Mesothelial cell of epicardium (in vitro differentiated cells): ENCODE results near the gene TP53BP1. TPM values are rescaled to one million over a fixed set of nuclear protein-coding genes. Genes with fewer than 3 reads are reported as not detected.
"Not testable (repeated sequence)": the region's sequence is repeated elsewhere in the genome, so short reads cannot be mapped to it uniquely, and the experiment has no call there.

Source experiments
- DNase-seq, 2 experiments: peaks; one replicate each; pipeline ENCODE4 v3.0.0; 2021; ENCODE audit warnings: low spot score in 2 of 2; ENCODE audit not compliant: unreplicated experiment in 2 of 2
- H3K27ac Mint-ChIP-seq: 2 replicates; pipeline ENCODE4 v1.8.0; 2021; ENCODE audit warnings: mixed read lengths
- H3K27me3 Mint-ChIP-seq: 2 replicates; pipeline ENCODE4 v1.8.0; 2021; ENCODE audit warnings: low read depth, mixed read lengths
- H3K36me3 Mint-ChIP-seq: 2 replicates; pipeline ENCODE4 v1.8.0; 2021; ENCODE audit warnings: mixed read lengths
- H3K4me1 Mint-ChIP-seq: 2 replicates; pipeline ENCODE4 v1.8.0; 2021; ENCODE audit warnings: mixed read lengths
- H3K4me3 Mint-ChIP-seq: 2 replicates; pipeline ENCODE4 v1.8.0; 2021; ENCODE audit warnings: mild to moderate bottlenecking, moderate library complexity, mixed read lengths
- H3K9me3 Mint-ChIP-seq: 2 replicates; pipeline ENCODE4 v1.8.0; 2021; ENCODE audit warnings: mixed read lengths
- total RNA-seq: library from RNA; stranded (reverse); gene quantifications from 3 replicates; pipeline ENCODE4 v1.2.1, GENCODE V29; 2021
- TF ChIP-seq, protein P1 (sequence below): fragments of 200-600 bp; sonication (generic); IDR thresholded peaks from one replicate; pipeline ENCODE4 v1.5.0; 2021; ENCODE audit warnings: antibody characterized with exemption; ENCODE audit not compliant: unreplicated experiment

The TP53BP1 gene, protein sequence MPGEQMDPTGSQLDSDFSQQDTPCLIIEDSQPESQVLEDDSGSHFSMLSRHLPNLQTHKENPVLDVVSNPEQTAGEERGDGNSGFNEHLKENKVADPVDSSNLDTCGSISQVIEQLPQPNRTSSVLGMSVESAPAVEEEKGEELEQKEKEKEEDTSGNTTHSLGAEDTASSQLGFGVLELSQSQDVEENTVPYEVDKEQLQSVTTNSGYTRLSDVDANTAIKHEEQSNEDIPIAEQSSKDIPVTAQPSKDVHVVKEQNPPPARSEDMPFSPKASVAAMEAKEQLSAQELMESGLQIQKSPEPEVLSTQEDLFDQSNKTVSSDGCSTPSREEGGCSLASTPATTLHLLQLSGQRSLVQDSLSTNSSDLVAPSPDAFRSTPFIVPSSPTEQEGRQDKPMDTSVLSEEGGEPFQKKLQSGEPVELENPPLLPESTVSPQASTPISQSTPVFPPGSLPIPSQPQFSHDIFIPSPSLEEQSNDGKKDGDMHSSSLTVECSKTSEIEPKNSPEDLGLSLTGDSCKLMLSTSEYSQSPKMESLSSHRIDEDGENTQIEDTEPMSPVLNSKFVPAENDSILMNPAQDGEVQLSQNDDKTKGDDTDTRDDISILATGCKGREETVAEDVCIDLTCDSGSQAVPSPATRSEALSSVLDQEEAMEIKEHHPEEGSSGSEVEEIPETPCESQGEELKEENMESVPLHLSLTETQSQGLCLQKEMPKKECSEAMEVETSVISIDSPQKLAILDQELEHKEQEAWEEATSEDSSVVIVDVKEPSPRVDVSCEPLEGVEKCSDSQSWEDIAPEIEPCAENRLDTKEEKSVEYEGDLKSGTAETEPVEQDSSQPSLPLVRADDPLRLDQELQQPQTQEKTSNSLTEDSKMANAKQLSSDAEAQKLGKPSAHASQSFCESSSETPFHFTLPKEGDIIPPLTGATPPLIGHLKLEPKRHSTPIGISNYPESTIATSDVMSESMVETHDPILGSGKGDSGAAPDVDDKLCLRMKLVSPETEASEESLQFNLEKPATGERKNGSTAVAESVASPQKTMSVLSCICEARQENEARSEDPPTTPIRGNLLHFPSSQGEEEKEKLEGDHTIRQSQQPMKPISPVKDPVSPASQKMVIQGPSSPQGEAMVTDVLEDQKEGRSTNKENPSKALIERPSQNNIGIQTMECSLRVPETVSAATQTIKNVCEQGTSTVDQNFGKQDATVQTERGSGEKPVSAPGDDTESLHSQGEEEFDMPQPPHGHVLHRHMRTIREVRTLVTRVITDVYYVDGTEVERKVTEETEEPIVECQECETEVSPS (N-terminal part only)
- 103 to 112 TPM (median 108 TPM) in 3 replicates for total RNA-seq

DNA sequence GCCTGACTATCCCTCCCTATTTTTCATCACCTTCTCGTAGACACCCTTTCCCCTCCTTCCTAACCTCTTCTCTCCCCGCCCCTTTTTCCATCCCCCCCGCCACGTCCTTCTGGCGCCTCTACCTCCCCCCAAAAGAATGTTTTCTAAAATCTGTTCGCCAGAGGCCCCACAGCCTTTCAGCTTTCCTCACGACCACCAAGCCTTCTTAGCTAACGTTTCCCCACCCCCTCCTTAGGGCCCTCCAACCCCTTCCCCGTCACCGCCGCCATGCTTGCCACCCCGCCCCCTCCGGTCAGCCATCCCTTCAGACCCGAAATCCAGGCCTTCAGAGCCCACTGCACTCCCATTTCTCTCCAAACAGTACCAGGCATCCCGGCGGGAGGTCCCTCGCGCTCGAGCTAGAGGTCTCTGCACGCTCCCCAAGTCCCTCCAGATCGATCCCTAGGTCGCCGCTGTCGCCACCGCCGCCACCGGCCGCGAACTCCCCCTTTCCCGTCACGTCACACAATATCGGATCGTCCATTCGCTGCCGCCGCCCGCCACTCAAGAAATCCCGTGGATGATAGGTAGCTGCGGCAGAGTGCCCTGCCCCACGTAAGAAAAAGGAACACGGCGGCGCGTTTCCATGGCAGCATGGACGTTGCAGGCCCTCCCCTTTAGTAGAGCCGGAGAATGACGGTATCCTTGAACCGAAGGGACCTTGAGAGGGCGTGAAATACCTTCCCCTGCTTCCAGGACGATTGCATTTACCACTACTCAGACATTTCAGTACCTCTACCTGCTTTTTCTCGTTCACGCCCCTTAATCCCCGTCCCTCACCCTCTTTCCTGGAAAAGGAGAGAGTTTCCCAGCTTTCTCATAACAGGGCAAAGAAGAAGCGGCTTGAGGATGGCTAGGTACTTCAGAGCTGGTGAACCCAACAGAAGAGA lies at the start of gene TP53BP1:
TSS of gene TP53BP1 (minus strand) at position 484 of the 929 bp plus-strand sequence. CDS start at position 371, 113 bp downstream.
- Mint-ChIP-seq H3K36me3 (peaks cover 21% of the 10 kb centered on the region), H3K4me3 (peak within 1 kb of the TSS; percentile 99), H3K4me1 (peaks cover 24% of the 10 kb centered on the region), H3K27ac (peak within 1 kb of the TSS; percentile 99), H3K9me3 (no peaks in the 10 kb centered on the region), H3K27me3 (no peaks in the 10 kb centered on the region)
- peak; percentile 89 to 96 for DNase-seq
- TF ChIP-seq, protein P1, sequence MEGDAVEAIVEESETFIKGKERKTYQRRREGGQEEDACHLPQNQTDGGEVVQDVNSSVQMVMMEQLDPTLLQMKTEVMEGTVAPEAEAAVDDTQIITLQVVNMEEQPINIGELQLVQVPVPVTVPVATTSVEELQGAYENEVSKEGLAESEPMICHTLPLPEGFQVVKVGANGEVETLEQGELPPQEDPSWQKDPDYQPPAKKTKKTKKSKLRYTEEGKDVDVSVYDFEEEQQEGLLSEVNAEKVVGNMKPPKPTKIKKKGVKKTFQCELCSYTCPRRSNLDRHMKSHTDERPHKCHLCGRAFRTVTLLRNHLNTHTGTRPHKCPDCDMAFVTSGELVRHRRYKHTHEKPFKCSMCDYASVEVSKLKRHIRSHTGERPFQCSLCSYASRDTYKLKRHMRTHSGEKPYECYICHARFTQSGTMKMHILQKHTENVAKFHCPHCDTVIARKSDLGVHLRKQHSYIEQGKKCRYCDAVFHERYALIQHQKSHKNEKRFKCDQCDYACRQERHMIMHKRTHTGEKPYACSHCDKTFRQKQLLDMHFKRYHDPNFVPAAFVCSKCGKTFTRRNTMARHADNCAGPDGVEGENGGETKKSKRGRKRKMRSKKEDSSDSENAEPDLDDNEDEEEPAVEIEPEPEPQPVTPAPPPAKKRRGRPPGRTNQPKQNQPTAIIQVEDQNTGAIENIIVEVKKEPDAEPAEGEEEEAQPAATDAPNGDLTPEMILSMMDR, result no peak

DNA sequence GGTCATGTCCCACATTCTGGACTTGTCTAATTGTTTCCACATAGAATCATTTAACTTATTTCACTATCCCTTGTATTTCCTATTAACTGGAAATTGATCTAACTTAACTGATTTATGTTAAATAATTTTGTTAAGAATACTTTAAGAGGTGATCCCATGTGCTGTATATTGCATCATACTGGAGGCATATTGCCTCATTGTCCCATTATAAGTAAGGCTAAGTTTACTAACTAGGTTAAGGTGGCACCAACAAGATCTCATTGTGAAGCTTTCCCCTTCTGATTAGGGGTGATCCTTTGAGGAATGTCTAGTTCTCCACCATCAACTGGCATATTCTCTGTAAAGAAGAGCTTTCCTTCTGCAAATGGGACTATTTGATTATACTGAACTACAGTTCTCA lies 48.8 kb upstream of the TP53BP1 start:
- Mint-ChIP-seq H3K4me1 (no peaks in the 10 kb centered on the region), H3K36me3 (peaks cover 15% of the 10 kb centered on the region), H3K4me3 (no peak overlapping the region), H3K9me3 (peaks cover 8% of the 10 kb centered on the region), H3K27me3 (no peaks in the 10 kb centered on the region), H3K27ac (no peak overlapping the region)
- TF ChIP-seq, protein P1, result no peak
- DNase-seq, result no peak

DNA sequence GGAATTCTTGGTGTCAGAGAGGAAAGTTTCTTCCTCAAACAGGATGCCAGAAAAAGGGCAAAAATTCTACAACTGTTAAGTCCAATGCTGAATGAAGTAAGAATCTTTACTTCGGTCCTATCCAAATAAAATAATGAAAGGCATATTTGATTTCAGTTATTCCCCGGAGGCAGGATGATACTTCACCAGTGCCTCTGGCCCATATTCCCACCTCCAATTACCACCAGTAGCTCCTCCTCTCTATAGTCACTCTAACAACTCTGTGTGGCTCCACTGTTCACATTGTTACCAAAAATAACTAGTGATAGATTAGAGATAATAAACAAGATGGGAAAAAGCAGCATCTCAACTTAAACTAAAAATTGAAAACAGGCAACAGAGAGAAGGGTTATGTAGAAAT lies 45.1 kb upstream of the TP53BP1 start:
- H3K9me3 Mint-ChIP-seq, result peaks cover 4% of the 10 kb centered on the region
- no peak overlapping the region for H3K27ac Mint-ChIP-seq
- TF ChIP-seq, protein P1, result no peak
- DNase-seq, result no peak
- H3K36me3 Mint-ChIP-seq, result peaks cover 17% of the 10 kb centered on the region
- H3K4me1 Mint-ChIP-seq, result no peaks in the 10 kb centered on the region
- H3K4me3 Mint-ChIP-seq, result no peak overlapping the region
- H3K27me3 Mint-ChIP-seq, result no peaks in the 10 kb centered on the region

DNA sequence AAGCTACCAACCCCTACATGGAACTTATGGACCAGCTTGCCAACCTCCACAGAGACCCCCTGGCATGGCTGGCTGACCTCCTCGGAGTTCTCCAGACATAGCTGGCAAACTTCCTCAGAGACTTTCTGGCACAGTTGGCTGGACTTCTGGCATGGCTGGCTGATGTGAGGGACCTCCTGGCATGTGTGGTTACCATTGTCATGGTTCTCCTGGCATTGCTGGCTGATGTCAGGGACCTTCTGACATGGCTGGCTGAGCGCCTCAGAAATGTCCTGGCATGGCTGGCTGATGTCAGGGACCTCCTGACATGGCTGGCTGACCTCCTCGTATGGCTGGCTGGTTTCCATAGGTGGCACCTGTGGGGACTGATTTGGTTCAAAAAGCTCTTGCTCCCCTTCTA lies 41.9 kb upstream of the TP53BP1 start:
- H3K9me3 Mint-ChIP-seq, result no peaks in the 10 kb centered on the region
- no peaks in the 10 kb centered on the region for H3K27me3 Mint-ChIP-seq
- peaks cover 14% of the 10 kb centered on the region for H3K36me3 Mint-ChIP-seq
- H3K4me3 Mint-ChIP-seq, result no peak overlapping the region
- TF ChIP-seq, protein P1, result no peak
- H3K27ac Mint-ChIP-seq, result no peak overlapping the region
- H3K4me1 Mint-ChIP-seq, result peaks cover 10% of the 10 kb centered on the region
- DNase-seq, result no peak

DNA sequence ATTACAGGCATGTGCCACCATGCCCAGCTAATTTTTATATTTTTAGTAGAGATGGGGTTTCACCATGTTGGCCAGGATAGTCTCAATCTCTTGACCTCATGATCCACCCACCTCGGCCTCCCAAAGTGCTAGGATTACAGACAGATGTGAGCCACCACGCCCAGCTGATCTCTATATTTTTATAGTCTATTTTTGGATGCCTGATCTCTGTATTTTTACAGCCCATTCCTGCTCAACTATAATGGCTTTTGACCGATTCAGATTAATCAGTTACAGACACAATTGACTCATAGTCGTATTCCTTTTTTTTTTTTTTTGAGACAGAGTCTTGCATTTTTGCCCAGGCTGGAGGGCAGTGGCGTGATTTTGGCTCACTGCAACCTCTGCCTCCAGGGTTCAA lies 39.9 kb upstream of the TP53BP1 start:
- H3K36me3 Mint-ChIP-seq, result peaks cover 14% of the 10 kb centered on the region
- not testable (repeated sequence) for DNase-seq, H3K4me1 Mint-ChIP-seq, H3K9me3 Mint-ChIP-seq, H3K27ac Mint-ChIP-seq, H3K27me3 Mint-ChIP-seq, H3K4me3 Mint-ChIP-seq
